Left lung (tissue), 10 donors: ENCODE data around the gene HOXC4. TPM values are rescaled to one million over a fixed set of nuclear protein-coding genes. Genes with fewer than 3 reads are reported as not detected.

Experiments
- ATAC-seq: fragments of 200-7000 bp; cut with Tn5 transposase; one replicate; pipeline ENCODE4 v1.9.1; 2020; ENCODE audit warnings: moderate library complexity
- DNase-seq, 4 donors: peaks; one replicate each; pipeline ENCODE4 v3.0.0-alpha.2; 2013 to 2020
- H3K27ac ChIP-seq, 2 donors: fragments of 200-600 bp; sonication (generic) in 1 of 2; one replicate each; pipeline versions ENCODE4 v1.5.0 to v1.8.0; 2020 to 2021
- H3K27me3 ChIP-seq, 2 donors: fragments of 200-600 bp; sonication (generic) in 1 of 2; one replicate each; pipeline versions ENCODE4 v1.5.0 to v1.8.0; 2020 to 2021
- H3K36me3 ChIP-seq, 2 donors: fragments of 200-600 bp; sonication (generic) in 1 of 2; one replicate each; pipeline versions ENCODE4 v1.5.0 to v1.8.0; 2020 to 2021
- H3K4me1 ChIP-seq, 2 donors: fragments of 200-600 bp; one replicate each; pipeline ENCODE4 v1.8.0; 2021
- H3K4me3 ChIP-seq, 2 donors: fragments of 200-600 bp; sonication (generic) in 1 of 2; one replicate each; pipeline versions ENCODE4 v1.5.0 to v1.8.0; 2020 to 2021; ENCODE audit warnings: mild to moderate bottlenecking in 1 of 2
- H3K9me3 ChIP-seq, 2 donors: fragments of 200-600 bp; sonication (generic) in 1 of 2; one replicate each; pipeline versions ENCODE4 v1.5.0 to v1.8.0; 2020 to 2021
- CTCF ChIP-seq, 2 donors: fragments of 200-600 bp; sonication (generic) in 1 of 2; IDR thresholded peaks; one replicate each; pipeline versions ENCODE4 v1.5.0 to v1.8.0; 2021; ENCODE audit warnings: antibody characterized with exemption in 2 of 2
- intact Hi-C, 2 donors: fragments of 100-400 bp; cut with DNase I; formaldehyde crosslinking; loops; one replicate each; pipeline versions ENCODE4 v1.11.2 to v1.14.2; 2022
- polyA plus RNA-seq, 6 donors: library from polyadenylated mRNA; unstranded; fragments of 120-200 nt; gene quantifications; one replicate each; pipeline ENCODE4 v1.2.1, GENCODE V29; 2013; ENCODE audit not compliant: insufficient read length in 6 of 6
- total RNA-seq, 2 donors: library from RNA; stranded (reverse); fragmentation: NEBNext Ultra II Directional; extraction: Animal tissue kit (Norgen Biotek cat#: 25700); gene quantifications; one replicate each; pipeline ENCODE4 v1.2.1, GENCODE V29; 2021
- donor health status: DM: no; HTN: yes; CAD: no.
- donor health status: DM: no; HTN: no; CAD: no.

Gene HOXC4
- total and polyA plus RNA-seq, 8 donors, result 0.68 to 5.2 (median 4.2) TPM

GRCh38 chr12:54005853-54006558 is 47.6 kb upstream of the HOXC4 start:
- Histone ChIP-seq H3K36me3 (no peaks in the 10 kb centered on the region), H3K9me3 (no peaks in the 10 kb centered on the region), H3K27me3 (peaks cover 93 to 98% of the 10 kb centered on the region in 2 donors), H3K27ac (no peak overlapping the region), H3K4me3 (peak overlapping the region; percentile 17 to 25), H3K4me1 (peaks cover 6 to 23% of the 10 kb centered on the region in 2 donors)
- DNase-seq (peak; percentile 82 to 97 (median 86)), ATAC-seq (peak; percentile 97)
- intact Hi-C loops, result loop anchor here (5.0 to 10.0 kb wide), 2 partner anchors 189 to 196 kb away; no protein-coding TSS in a partner anchor
- peak; percentile 92 to 98 for TF ChIP-seq CTCF (IDR thresholded peaks at IDR 0.05)

- Histone ChIP-seq H3K4me1 (peaks cover 6 to 27% of the 10 kb centered on the region in 2 donors), H3K9me3 (no peaks in the 10 kb centered on the region), H3K27me3 (peaks cover 92 to 98% of the 10 kb centered on the region in 2 donors), H3K36me3 (no peaks in the 10 kb centered on the region), H3K4me3 (peak overlapping the region; percentile 17 to 25), H3K27ac (no peak overlapping the region)
- intact Hi-C loops, result loop anchor here (5.0 to 10.0 kb wide), 2 partner anchors 188 to 196 kb away; no protein-coding TSS in a partner anchor
- no peak for DNase-seq
- no peak for ATAC-seq
- TF ChIP-seq CTCF (IDR thresholded peaks at IDR 0.05), result no peak
Observed at GRCh38 chr12:54006559-54007220, 46.9 kb upstream of the HOXC4 start.

- no peak for DNase-seq
- H3K4me3 ChIP-seq, result no peak overlapping the region
- intact Hi-C loops, result loop anchor here (5.0 to 10.0 kb wide), 2 partner anchors 187 to 195 kb away; no protein-coding TSS in a partner anchor
- H3K9me3 ChIP-seq, result no peaks in the 10 kb centered on the region
- no peaks in the 10 kb centered on the region for H3K36me3 ChIP-seq
- H3K4me1 ChIP-seq, result peaks cover 6 to 27% of the 10 kb centered on the region in 2 donors
- peaks cover 93 to 98% of the 10 kb centered on the region in 2 donors for H3K27me3 ChIP-seq
- ATAC-seq, result no peak
- no peak overlapping the region for H3K27ac ChIP-seq
- TF ChIP-seq CTCF (IDR thresholded peaks at IDR 0.05), result no peak
Observed at GRCh38 chr12:54007538-54008259, 45.9 kb upstream of the HOXC4 start.

- H3K27me3 ChIP-seq, result peaks cover 92 to 98% of the 10 kb centered on the region in 2 donors
- no peak overlapping the region for H3K4me3 ChIP-seq
- intact Hi-C loops, result loop anchor here (5.0 to 10.0 kb wide), 2 partner anchors 187 to 194 kb away; no protein-coding TSS in a partner anchor
- ATAC-seq (no peak), DNase-seq (no peak)
- H3K4me1 ChIP-seq, result peaks cover 6 to 27% of the 10 kb centered on the region in 2 donors
- no peak overlapping the region for H3K27ac ChIP-seq
- TF ChIP-seq CTCF (IDR thresholded peaks at IDR 0.05), result no peak
- H3K9me3 ChIP-seq, result no peaks in the 10 kb centered on the region
- H3K36me3 ChIP-seq, result no peaks in the 10 kb centered on the region
Observed at GRCh38 chr12:54008260-54008552, 45.4 kb upstream of the HOXC4 start.
